HUES48 (cell line): ENCODE data around the gene ABCA1.

Experiments
- H3K27ac ChIP-seq: one replicate; pipeline ENCODE4 v1.7.0; 2013; ENCODE audit warnings: low read depth, low read length, inconsistent platforms
- H3K27me3 ChIP-seq: 2 replicates; pipeline ENCODE4 v1.6.1; 2013; ENCODE audit warnings: mild to moderate bottlenecking, low read length; ENCODE audit not compliant: control insufficient read depth, insufficient read depth
- H3K36me3 ChIP-seq: 2 replicates; pipeline ENCODE4 v1.6.1; 2013; ENCODE audit warnings: low read length; ENCODE audit not compliant: control insufficient read depth, insufficient read depth
- H3K4me1 ChIP-seq: 2 replicates; pipeline ENCODE4 v1.6.1; 2013; ENCODE audit warnings: mild to moderate bottlenecking, low read length; ENCODE audit not compliant: control insufficient read depth, insufficient read depth
- H3K4me3 ChIP-seq: 2 replicates; pipeline ENCODE4 v1.5.1; 2013; ENCODE audit warnings: mild to moderate bottlenecking, low read depth, low read length
- H3K9ac ChIP-seq: 2 replicates; pipeline ENCODE4 v1.6.1; 2013; ENCODE audit warnings: mild to moderate bottlenecking, low read depth, low read length, moderate library complexity
- H3K9me3 ChIP-seq: 2 replicates; pipeline ENCODE4 v1.6.1; 2013; ENCODE audit warnings: low read length; ENCODE audit not compliant: control insufficient read depth, insufficient read depth

ABCA1 gene

DNA sequence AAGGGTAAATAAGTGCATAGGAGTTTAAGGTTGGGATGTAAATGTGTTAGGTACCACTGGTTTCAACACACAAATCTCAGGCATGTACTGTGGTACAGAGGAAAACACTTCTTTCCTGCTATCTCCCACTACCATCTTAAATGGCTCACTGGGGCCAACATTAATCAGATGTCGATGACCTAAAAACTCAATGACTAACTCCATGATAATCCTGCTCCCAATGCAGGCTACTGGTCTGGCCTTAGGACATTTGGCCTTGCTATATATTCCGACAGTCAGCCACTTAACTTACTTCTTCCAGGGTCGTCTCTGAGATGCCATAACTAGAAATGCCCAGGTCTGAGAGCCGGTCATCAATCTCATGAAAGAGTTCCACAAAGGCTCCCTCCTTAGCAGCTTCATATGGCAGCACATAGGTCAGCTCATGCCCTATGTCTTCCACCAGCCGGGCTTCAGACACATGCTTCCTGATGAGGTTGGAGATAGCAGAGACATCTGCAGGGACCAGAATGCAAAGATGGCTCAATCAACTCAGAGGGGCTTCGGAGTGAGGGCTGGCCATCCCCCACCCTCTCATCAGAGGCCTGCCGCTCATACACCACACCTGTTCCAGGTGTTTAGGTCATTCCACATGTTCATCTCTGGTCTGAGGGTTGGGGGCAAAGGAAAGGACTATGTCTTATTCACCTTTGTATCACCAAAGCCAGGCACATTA lies 111.9 kb downstream of the ABCA1 start:
- H3K9ac ChIP-seq, result no peak overlapping the region
- H3K4me1 ChIP-seq, result no peaks in the 10 kb centered on the region
- H3K27me3 ChIP-seq, result no peaks in the 10 kb centered on the region
- no peak overlapping the region for H3K4me3 ChIP-seq
- no peak overlapping the region for H3K27ac ChIP-seq
- H3K36me3 ChIP-seq, result peaks cover 58% of the 10 kb centered on the region
- H3K9me3 ChIP-seq, result no peaks in the 10 kb centered on the region

DNA sequence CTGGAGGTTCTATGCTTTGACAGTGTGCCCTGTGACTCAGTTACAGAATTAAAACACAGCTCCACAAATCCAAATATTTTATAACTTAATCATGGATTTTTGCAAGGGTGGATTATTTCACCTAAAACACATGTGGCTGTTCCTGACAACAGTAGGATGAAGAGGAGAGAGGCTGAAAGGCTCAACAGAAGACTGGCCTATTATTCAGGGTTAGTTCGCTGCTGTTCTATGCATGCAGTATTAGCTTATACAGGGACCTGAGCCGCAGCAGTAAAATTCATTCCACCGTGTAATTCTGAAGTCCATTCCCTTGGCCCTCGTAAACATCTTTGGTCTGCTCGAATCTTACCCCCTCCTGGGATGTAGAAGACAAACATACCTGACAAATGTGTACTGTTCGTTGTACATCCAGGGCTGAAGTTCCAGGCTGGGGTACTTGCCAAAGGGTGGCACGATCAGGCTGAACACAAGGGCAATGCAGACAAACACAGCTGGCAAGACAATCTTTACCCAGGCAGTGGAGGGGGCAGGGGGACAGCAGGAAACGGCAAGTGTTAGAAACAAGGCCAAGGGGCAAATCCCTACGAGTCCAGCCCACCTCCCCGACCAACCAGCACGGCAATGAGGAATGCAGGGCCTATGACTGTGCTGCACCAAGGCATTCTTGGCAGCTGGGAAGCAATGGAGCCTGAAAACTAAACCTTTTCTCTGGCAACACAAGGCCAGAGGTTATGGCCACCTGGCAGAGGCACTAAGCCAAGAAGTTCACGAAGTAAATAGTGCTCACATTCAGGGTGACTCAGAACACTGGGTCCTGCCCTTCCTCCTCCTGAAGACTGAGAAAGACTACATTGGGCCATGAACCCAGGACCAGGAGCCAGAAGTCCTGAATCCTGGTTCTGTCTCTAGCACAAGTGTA lies 117.3 kb downstream of the ABCA1 start:
- Histone ChIP-seq H3K36me3 (peaks cover 32% of the 10 kb centered on the region), H3K27ac (no peak overlapping the region), H3K27me3 (no peaks in the 10 kb centered on the region)

DNA sequence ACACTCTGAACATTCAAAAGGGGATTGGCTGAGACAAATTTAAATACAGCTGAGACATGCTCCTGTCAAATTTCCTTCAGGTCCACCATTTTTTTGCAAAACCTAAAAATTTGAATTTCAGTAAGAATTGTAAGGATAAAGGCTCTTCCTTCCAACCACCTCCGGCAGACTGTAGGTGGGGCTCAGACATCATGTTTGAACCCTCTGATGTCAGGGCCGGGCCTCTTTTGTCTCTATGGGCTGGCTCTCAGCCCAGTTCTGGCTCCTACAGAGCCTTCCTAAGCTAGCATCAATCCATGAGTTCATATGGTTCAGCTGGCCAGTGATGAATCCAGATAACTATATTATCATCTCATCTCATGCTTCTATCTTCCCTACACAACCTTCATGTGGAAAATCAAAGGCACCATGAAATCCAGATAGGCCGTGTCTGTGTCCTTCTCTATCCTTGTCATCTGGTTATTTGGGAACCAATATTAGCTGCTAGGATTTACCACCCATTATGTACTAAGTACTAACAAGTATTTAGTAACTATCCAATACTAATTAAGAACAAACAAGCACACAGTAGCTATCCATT lies 119.8 kb downstream of the ABCA1 start:
- Histone ChIP-seq H3K27me3 (no peaks in the 10 kb centered on the region), H3K9ac (no peak overlapping the region), H3K36me3 (peaks cover 44% of the 10 kb centered on the region), H3K4me3 (no peak overlapping the region), H3K27ac (no peak overlapping the region), H3K4me1 (no peaks in the 10 kb centered on the region), H3K9me3 (no peaks in the 10 kb centered on the region)

More for the DNA sequence above, 117.3 kb downstream of the ABCA1 start:
- Histone ChIP-seq H3K4me1 (no peaks in the 10 kb centered on the region), H3K9me3 (no peaks in the 10 kb centered on the region), H3K4me3 (no peak overlapping the region), H3K9ac (no peak overlapping the region)

DNA sequence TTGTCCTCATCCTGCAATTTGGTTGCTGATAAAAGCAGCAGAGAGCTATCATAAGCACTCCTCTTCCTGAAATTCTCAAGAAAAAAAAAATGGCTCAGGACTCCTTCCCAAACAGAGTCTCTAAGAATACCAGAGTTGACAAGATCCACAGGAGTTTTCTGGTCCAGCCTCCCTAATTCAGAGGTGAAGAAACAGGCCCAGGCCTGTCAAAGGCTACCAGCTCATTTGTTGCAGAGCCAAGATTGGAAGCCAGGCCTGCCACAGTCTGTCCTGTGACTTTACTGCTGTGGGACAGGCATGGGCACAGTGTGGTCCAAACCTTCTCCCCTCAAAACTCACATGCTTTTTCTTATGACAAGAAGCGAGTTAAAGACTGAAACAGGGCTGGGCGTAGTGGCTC lies 122.5 kb downstream of the ABCA1 start:
- H3K4me3 ChIP-seq, result no peak overlapping the region
- H3K9me3 ChIP-seq, result no peaks in the 10 kb centered on the region
- H3K36me3 ChIP-seq, result peaks cover 38% of the 10 kb centered on the region
- no peaks in the 10 kb centered on the region for H3K4me1 ChIP-seq
- no peak overlapping the region for H3K27ac ChIP-seq
- no peaks in the 10 kb centered on the region for H3K27me3 ChIP-seq
- no peak overlapping the region for H3K9ac ChIP-seq

DNA sequence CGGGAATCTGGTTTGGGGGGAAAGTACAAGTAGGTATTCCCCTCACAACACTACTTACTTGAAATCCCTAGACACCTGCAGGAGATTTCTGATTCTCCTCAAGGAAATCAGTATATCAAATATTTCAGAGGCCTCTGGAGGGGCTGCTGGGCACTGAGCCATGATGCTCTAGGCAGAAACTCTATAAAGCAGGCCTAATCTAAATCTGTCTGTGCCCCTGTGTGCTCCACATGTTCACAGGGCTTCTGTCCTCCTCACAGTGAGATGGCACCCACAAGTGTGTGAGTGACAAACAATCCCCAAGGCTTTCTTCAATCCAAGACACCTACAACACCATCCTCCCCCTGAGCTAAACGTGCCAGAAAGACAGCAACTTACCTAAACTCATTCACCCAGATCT lies 125.0 kb downstream of the ABCA1 start:
- Histone ChIP-seq H3K9me3 (no peaks in the 10 kb centered on the region), H3K27me3 (no peaks in the 10 kb centered on the region), H3K4me3 (no peak overlapping the region), H3K4me1 (no peaks in the 10 kb centered on the region), H3K27ac (no peak overlapping the region), H3K9ac (no peak overlapping the region), H3K36me3 (peaks cover 46% of the 10 kb centered on the region)

DNA sequence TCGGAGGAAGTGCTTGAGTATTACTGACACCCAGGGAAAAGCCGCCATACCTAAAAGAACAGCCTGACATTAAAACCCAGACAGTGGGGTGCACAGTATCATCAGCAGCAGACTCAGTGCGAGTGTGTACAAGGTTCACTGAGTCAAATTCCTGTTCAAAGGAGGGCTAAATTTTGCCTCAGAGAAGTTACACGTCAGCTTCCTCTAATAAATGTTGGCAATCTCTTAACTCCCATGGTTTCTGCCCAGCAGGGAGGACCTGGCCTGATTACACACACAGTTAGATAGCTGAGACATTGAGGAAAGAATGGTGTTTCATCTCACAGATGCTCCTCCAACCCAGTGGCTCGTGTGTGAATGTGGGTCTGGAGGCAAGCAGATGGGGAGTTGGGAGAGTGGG lies 125.8 kb downstream of the ABCA1 start:
- peaks cover 54% of the 10 kb centered on the region for H3K36me3 ChIP-seq

DNA sequence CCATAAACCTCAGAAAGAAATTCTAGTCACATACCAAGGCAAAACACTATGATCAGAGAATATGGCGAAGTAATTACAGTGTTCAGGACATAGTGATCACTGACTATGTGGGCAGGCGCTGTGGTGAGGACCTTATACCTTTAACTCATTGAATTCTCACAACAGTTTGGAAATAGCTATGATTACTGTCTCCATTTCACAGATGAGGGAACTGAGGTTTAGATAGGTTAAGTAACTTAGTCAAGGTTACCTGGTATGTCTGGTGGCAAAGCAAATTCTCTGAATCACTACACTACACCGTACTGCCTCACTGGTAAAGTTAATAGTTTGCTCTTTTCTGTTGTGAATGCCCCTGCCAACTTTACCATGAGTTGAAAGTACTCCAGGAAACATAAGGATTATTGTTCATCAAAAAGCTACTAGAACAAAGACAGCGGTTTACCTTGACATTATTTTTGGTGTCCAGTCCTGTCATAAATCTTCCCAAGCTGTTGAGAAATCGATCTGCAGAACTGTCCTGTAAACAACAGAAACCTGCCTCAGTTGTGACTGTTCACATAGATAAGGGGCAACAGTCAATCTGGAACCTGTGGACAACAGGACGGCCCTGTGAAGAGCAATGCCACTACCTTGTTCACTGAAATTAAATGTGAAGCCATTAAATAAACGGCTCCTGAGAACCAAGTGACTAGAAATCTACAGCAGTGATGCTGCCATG lies 127.7 kb downstream of the ABCA1 start:
- no peak overlapping the region for H3K4me3 ChIP-seq
- no peaks in the 10 kb centered on the region for H3K9me3 ChIP-seq
- no peaks in the 10 kb centered on the region for H3K4me1 ChIP-seq
- no peak overlapping the region for H3K27ac ChIP-seq
- H3K9ac ChIP-seq, result no peak overlapping the region
- H3K36me3 ChIP-seq, result peaks cover 64% of the 10 kb centered on the region
- no peaks in the 10 kb centered on the region for H3K27me3 ChIP-seq

More for the DNA sequence above, 125.8 kb downstream of the ABCA1 start:
- no peaks in the 10 kb centered on the region for H3K27me3 ChIP-seq
- no peak overlapping the region for H3K4me3 ChIP-seq
- H3K27ac ChIP-seq, result no peak overlapping the region
- H3K4me1 ChIP-seq, result no peaks in the 10 kb centered on the region
- no peak overlapping the region for H3K9ac ChIP-seq
- H3K9me3 ChIP-seq, result no peaks in the 10 kb centered on the region

DNA sequence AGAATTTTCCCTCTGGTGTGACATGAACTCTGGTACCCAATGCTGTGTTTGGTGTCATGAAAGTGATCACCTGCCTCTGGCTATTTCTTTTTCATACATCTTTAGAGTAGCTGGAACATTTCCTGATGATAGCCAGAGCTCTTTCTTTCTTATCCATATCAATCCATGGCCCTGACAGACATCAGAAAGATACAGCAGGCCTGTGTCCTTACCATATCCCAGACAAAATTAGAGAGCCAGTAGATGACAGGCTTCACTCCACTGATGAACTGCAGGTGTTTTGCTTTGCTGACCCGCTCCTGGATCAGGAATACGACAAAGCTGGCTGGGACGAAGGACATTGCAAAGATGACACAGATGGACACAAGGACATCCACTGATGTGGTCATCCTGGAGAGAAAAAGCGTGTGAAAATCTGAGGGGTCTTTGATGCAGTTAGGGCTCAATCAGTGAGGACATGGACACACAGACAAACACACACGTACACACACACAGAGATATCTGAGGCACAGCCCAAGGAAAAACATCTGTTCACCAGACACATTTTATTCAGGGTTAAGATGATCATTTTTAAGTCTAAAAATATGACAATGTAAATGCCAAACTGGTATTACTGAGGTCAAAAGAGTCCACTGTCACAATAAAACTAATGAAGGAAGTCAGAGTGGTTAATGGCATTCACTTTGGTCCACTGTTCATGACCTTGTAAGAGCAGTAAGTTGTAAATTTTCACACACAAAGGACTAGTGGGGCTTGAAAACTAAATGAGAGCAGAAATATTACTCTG lies 129.6 kb downstream of the ABCA1 start:
- H3K4me3 ChIP-seq, result no peak overlapping the region
- no peak overlapping the region for H3K9ac ChIP-seq
- H3K9me3 ChIP-seq, result no peaks in the 10 kb centered on the region
- no peak overlapping the region for H3K27ac ChIP-seq
- H3K27me3 ChIP-seq, result no peaks in the 10 kb centered on the region
- no peaks in the 10 kb centered on the region for H3K4me1 ChIP-seq
- peaks cover 62% of the 10 kb centered on the region for H3K36me3 ChIP-seq

DNA sequence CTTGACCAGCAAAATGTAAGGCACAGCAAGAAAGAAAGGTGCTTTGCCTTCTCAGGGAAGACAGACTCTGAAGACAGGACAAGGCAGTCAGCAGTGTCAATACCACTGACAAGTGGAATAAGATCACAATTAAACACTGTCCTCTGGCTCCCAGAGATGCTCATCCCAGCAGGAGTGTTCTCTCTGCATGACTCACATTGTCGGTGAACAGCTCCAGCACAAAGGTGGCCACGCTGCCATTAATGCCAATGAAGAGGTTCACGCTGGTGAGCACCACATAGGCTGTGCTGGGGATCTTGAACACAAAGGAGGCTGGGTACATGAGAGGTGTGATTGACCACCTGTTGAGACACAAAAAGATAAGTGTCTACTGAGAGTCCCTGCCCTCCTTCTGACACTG lies 132.1 kb downstream of the ABCA1 start:
- no peaks in the 10 kb centered on the region for H3K9me3 ChIP-seq
- H3K27ac ChIP-seq, result no peak overlapping the region
- H3K36me3 ChIP-seq, result peaks cover 69% of the 10 kb centered on the region
- H3K27me3 ChIP-seq, result no peaks in the 10 kb centered on the region
- no peak overlapping the region for H3K9ac ChIP-seq
- no peaks in the 10 kb centered on the region for H3K4me1 ChIP-seq
- H3K4me3 ChIP-seq, result no peak overlapping the region

DNA sequence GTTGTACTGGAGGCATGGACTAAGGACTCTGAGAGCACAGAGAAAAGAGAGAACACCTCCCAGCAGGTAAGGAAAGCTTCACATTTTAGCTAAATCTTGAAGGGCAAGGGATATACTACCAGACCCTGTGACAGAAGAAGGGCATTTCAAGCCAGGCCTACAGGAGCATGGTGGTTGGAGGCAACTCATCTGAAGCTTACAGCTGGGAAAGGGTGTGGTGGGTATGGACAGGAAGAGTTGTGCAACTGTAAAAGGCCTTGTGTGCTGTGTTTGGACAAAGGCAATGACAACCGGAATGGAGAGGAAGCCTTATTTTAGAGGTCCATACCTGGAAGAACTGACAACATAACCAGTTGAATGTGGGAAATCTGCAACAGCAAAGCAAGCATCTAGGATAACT lies 132.9 kb downstream of the ABCA1 start:
- no peak overlapping the region for H3K27ac ChIP-seq
- H3K36me3 ChIP-seq, result peaks cover 70% of the 10 kb centered on the region
- no peaks in the 10 kb centered on the region for H3K27me3 ChIP-seq
- H3K9me3 ChIP-seq, result no peaks in the 10 kb centered on the region
- H3K4me1 ChIP-seq, result no peaks in the 10 kb centered on the region
- H3K9ac ChIP-seq, result no peak overlapping the region
- H3K4me3 ChIP-seq, result no peak overlapping the region
